ENCODE measurements around the gene PTCHD1. TPM values are rescaled to one million over a fixed set of nuclear protein-coding genes. Genes with fewer than 3 reads are reported as not detected.

PTCHD1 gene
- polyA plus RNA-seq, 1 of the 3 experiments (the other 2 are of a cell fraction), result not detected

- no peak for TF ChIP-seq EZH2phosphoT487 (IDR thresholded peaks at IDR 0.05; ENCODE audit: borderline replicate concordance, low read depth)
- TF ChIP-seq CHD2 (IDR thresholded peaks at IDR 0.05; ENCODE audit: low read length, partially characterized antibody), result no peak
- TF ChIP-seq IRF3 (IDR thresholded peaks at IDR 0.05; ENCODE audit: low read depth, low read length), result no peak
- no peak for TF ChIP-seq TCF12 (IDR thresholded peaks at IDR 0.05)
- TF ChIP-seq POLR2AphosphoS5 (IDR thresholded peaks at IDR 0.05; ENCODE audit: low read depth, low read length), result no peak
- TF ChIP-seq RFX5 (IDR thresholded peaks at IDR 0.05; ENCODE audit: low read length), result no peak
These were observed 69.2 kb downstream of the PTCHD1 start (continued) for GRCh38 chrX:23403849-23404248.

- no peak for DNase-seq
- Histone ChIP-seq H3K79me2 (ENCODE audit: insufficient read depth) (no peaks in the 10 kb centered on the region), H2AFZ (ENCODE audit: low read depth) (no peak overlapping the region), H3K9me3 (no peaks in the 10 kb centered on the region), H3K4me3 (ENCODE audit: low read depth in 2 of 2, low read length in 1 of 2) (no peak overlapping the region), H3K27ac (ENCODE audit: low read depth in 2 of 2, low read length in 1 of 2) (no peak overlapping the region), H4K20me1 (ENCODE audit: insufficient read depth) (no peaks in the 10 kb centered on the region), H3F3A (replicated peaks; ENCODE audit: insufficient read depth) (no peaks in the 10 kb centered on the region), H3K9me2 (no peaks in the 10 kb centered on the region), H3K36me3 (replicated peaks in 1 of 2; ENCODE audit: control insufficient read depth in 1 of 2, insufficient read depth in 2 of 2, low read length in 1 of 2) (no peaks in the 10 kb centered on the region), H3K4me2 (no peak overlapping the region), H3K4me1 (ENCODE audit: control insufficient read depth in 1 of 2, insufficient read depth in 2 of 2, low read depth in 1 of 2, low read length in 1 of 2) (no peaks in the 10 kb centered on the region), H3K27me3 (ENCODE audit: insufficient read depth) (no peaks in the 10 kb centered on the region), H3K9ac (no peak overlapping the region)
- ChIA-PET CTCF (no interaction called here), POLR2A (no interaction called here)
- WGBS (ENCODE audit: low lambda C conversion rate), result 6% methylated on average over 1 of the region's 1 CpG
- no peak for TF ChIP-seq ELF1 (IDR thresholded peaks at IDR 0.05)
These were observed 88.3 kb downstream of the PTCHD1 start for GRCh38 chrX:23422912-23423311.

GRCh38 chrX:23434356-23434884 lies 99.8 kb downstream of the PTCHD1 start:
- H3K36me3 ChIP-seq (replicated peaks in 1 of 2; ENCODE audit: control insufficient read depth in 1 of 2, insufficient read depth in 2 of 2, low read length in 1 of 2), result no peaks in the 10 kb centered on the region
- no peaks in the 10 kb centered on the region for H3F3A ChIP-seq (replicated peaks; ENCODE audit: insufficient read depth)
- WGBS (ENCODE audit: low lambda C conversion rate), result 3% methylated on average over 3 of the region's 3 CpGs
- no peaks in the 10 kb centered on the region for H4K20me1 ChIP-seq (ENCODE audit: insufficient read depth)
- TF ChIP-seq MEF2A (IDR thresholded peaks at IDR 0.05; ENCODE audit: borderline replicate concordance, low read depth) (no peak), REST (IDR thresholded peaks at IDR 0.05; ENCODE audit: low read depth, low read length) (no peak)
- no peak overlapping the region for H3K9ac ChIP-seq
- H3K9me2 ChIP-seq, result no peaks in the 10 kb centered on the region
- H3K27ac ChIP-seq (ENCODE audit: low read depth in 2 of 2, low read length in 1 of 2), result no peak overlapping the region
- H3K27me3 ChIP-seq (ENCODE audit: insufficient read depth), result no peaks in the 10 kb centered on the region
- H3K4me1 ChIP-seq (ENCODE audit: control insufficient read depth in 1 of 2, insufficient read depth in 2 of 2, low read depth in 1 of 2, low read length in 1 of 2), result no peaks in the 10 kb centered on the region
- H2AFZ ChIP-seq (ENCODE audit: low read depth), result no peak overlapping the region
- DNase-seq, result no peak
- no peaks in the 10 kb centered on the region for H3K9me3 ChIP-seq
- no peaks in the 10 kb centered on the region for H3K79me2 ChIP-seq (ENCODE audit: insufficient read depth)
- H3K4me3 ChIP-seq (ENCODE audit: low read depth in 2 of 2, low read length in 1 of 2), result no peak overlapping the region
- ChIA-PET POLR2A (no interaction called here), CTCF (interaction anchor here (1.2 kb wide), 1 partner anchor 14 kb away, joined by 3 read pairs; no protein-coding TSS in a partner anchor)
- no peak overlapping the region for H3K4me2 ChIP-seq

Measured in SK-N-SH (cell line).